Germinal center (tissue), 1 donor: ENCODE data around the gene TBX4.

ENCODE experiments used
- DNase-seq: peaks from one replicate; pipeline ENCODE4 v3.0.0; 2012; ENCODE audit warnings: mixed read lengths, low spot score

TBX4 gene

GRCh38 chr17:61465550-61466237 lies 13.5 kb downstream of the TBX4 start:
- no peak for DNase-seq

GRCh38 chr17:61466246-61466645 lies 14.0 kb downstream of the TBX4 start:
- no peak for DNase-seq

- no peak for DNase-seq
Measured at GRCh38 chr17:61467416-61468262, 15.4 kb downstream of the TBX4 start.

GRCh38 chr17:61468263-61468907 lies 16.2 kb downstream of the TBX4 start:
- DNase-seq: no peak

- DNase-seq: no peak
Measured at GRCh38 chr17:61469474-61469873, 17.3 kb downstream of the TBX4 start.

GRCh38 chr17:61469949-61470348 lies 17.7 kb downstream of the TBX4 start:
- no peak for DNase-seq

- DNase-seq: no peak
Measured at GRCh38 chr17:61470530-61471136, 18.4 kb downstream of the TBX4 start.

GRCh38 chr17:61474235-61474927 lies 22.2 kb downstream of the TBX4 start:
- DNase-seq: no peak

- DNase-seq: no peak
Measured at GRCh38 chr17:61474934-61475333, 22.7 kb downstream of the TBX4 start.

GRCh38 chr17:61475726-61476125 lies 23.5 kb downstream of the TBX4 start:
- DNase-seq: no peak

GRCh38 chr17:61476476-61477203 lies 24.4 kb downstream of the TBX4 start:
- no peak for DNase-seq

- no peak for DNase-seq
Measured at GRCh38 chr17:61477204-61477834, 25.1 kb downstream of the TBX4 start.

- no peak for DNase-seq
Measured at GRCh38 chr17:61478026-61478789, 26.0 kb downstream of the TBX4 start.

GRCh38 chr17:61478790-61479492 lies 26.7 kb downstream of the TBX4 start:
- no peak for DNase-seq

GRCh38 chr17:61479493-61480413 lies 27.5 kb downstream of the TBX4 start:
- DNase-seq: no peak

- DNase-seq: no peak
Measured at GRCh38 chr17:61480414-61480807, 28.2 kb downstream of the TBX4 start.

- DNase-seq: no peak
Measured at GRCh38 chr17:61481421-61481820, 29.2 kb downstream of the TBX4 start.

- no peak for DNase-seq
Measured at GRCh38 chr17:61482467-61482866, 30.2 kb downstream of the TBX4 start.
